Stimulated activated CD8-positive, alpha-beta memory T cell treated with anti-CD3 and anti-CD28 coated beads, Interleukin-4, amount 100 ng/mL, for 48 hours (primary cell): ENCODE measurements around the gene MTX1.
A peak's percentile ranks its signal among the peaks of the same experiment; 100 is the strongest.
"Not testable (repeated sequence)": the region's sequence is repeated elsewhere in the genome, so short reads cannot be mapped to it uniquely, and the experiment has no call there.

Experiments used
- DNase-seq: peaks from one replicate; pipeline ENCODE4 v3.0.0-alpha.2; 2020

MTX1 gene, protein sequence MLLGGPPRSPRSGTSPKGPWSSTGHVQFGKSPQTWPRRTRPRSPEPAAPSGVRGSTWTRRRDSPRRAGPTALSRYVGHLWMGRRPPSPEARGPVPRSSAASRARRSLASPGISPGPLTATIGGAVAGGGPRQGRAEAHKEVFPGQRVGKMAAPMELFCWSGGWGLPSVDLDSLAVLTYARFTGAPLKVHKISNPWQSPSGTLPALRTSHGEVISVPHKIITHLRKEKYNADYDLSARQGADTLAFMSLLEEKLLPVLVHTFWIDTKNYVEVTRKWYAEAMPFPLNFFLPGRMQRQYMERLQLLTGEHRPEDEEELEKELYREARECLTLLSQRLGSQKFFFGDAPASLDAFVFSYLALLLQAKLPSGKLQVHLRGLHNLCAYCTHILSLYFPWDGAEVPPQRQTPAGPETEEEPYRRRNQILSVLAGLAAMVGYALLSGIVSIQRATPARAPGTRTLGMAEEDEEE

DNA sequence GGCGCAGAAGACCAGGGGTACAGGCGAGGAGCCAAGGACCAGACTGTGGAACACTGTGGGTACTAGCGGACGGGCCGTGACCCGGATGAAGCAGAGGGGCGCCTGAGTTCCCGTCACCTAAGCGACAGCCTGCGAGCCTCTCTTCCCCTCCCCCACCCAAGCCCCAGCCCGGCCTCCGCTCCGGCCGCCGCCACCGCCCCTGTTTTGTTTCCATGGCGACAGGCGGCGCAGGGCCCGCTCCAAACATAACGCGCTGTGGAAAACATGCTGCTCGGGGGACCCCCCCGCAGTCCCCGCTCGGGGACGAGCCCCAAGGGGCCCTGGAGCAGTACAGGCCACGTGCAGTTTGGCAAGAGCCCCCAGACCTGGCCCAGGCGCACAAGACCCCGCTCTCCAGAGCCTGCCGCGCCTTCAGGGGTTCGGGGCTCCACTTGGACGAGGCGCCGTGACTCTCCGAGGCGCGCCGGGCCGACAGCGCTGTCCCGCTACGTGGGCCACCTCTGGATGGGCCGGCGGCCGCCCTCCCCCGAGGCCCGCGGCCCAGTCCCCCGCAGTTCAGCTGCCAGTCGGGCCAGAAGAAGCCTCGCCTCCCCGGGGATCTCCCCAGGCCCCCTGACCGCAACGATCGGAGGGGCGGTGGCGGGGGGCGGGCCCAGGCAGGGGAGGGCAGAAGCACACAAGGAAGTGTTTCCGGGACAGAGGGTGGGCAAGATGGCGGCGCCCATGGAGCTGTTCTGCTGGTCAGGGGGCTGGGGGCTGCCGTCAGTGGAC, at the start of gene MTX1:
Gene MTX1 (plus strand): TSS at position 155 of the 771 bp plus-strand sequence. CDS start 110 bp downstream, at position 265.
- peak; percentile 90 for DNase-seq

GRCh38 chr1:155158991-155159390, 49.5 kb upstream of the MTX1 start:
- no peak for DNase-seq

DNA sequence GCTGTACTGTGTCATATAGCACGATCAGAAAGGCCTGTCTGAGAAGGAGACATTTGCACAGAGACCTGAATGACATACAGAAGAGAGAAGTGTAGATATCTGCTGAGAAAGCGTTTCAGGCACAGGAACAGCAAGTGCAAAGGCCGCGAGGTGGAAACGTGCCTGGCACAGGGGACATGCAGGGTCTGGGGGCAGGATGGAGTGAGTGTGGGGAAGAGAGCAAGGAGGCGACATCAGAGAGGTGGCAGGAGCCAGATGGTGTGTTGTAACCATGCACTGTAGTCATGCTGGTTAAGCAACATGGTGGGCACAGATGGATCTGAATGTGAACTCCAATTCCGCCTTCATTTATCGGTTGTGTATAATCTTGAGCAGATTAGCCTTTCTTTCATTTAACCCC, 48.4 kb upstream of the MTX1 start:
- no peak for DNase-seq

GRCh38 chr1:155162631-155163030, 45.9 kb upstream of the MTX1 start:
- not testable (repeated sequence) for DNase-seq

DNA sequence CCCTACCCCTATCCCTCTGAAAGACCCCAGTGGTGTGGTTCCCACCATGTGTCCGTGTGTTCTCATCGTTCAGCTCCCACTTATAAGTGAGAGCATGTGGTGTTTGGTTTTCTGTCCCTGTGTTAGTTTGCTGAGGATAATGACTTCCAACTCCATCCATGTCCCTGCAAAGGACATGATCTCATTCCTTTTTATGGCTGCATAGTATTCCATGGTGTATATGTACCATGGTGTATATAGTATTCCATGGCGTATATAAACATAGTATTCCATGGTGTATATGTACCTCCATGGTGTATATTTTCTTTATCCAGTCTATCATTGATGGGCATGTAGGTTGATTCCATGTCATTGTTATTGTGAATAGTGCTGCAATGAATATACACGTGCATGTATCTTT, 44.7 kb upstream of the MTX1 start:
- not testable (repeated sequence) for DNase-seq

- not testable (repeated sequence) for DNase-seq
Measured at GRCh38 chr1:155164625-155165024, 43.9 kb upstream of the MTX1 start.

DNA sequence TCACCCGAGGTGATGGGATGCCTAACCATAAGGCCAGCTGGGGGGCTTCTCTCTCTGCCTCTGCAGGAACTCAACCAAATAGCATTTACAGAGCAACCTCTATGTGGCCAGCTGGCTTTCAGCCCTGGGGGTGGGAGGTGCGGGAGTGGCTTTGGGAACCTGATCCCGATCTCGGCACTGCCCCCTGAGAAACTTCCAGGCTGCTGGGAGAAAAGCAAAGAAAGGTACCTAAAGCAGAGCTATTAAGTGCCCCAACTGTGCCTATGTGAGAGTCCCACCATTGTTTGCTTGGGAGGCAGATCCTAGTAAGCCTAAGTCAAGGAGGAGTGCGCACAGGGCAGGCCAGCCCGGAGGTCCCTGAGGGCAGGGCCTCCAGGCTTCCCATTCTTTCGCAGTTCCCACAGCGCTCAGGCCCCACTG, 42.4 kb upstream of the MTX1 start:
- DNase-seq = peak; percentile 21

DNA sequence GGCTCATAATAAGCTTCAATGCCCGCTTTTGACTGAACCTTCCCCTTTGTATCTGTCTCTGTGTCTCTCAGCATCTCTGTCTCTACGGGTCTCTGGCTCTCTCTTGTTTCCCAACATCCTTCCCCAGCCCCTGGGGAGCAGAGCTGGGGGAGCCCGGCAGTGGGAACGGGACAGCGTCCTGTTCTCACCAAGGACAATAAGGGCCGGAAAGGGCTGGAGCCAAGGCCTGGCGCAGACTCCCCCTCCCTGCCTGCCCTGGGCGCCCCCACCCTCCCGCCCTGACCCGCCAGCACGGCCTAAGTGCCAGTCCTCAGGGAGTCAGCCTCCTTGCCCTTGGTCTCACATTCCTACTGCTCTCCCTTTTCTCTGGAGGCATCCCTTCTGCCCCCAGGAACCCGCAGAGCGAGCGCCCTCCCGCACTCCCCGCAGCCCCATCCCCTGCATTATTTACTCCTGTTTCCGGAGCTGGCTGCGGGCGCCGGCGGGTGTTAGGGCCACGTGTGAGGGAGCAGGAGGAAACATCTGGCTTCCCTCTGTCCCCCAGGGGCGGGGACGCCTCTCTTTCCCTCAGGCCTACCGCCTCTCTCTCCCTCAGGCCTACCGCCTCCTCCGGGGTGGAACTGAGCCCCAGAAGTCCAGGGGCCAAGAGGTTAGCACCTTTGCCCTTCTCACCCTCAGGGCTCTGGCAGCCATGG, 41.9 kb upstream of the MTX1 start:
- DNase-seq = peak; percentile 20

- DNase-seq = peak; percentile 95
Measured at GRCh38 chr1:155167166-155168104, 41.1 kb upstream of the MTX1 start.

DNA sequence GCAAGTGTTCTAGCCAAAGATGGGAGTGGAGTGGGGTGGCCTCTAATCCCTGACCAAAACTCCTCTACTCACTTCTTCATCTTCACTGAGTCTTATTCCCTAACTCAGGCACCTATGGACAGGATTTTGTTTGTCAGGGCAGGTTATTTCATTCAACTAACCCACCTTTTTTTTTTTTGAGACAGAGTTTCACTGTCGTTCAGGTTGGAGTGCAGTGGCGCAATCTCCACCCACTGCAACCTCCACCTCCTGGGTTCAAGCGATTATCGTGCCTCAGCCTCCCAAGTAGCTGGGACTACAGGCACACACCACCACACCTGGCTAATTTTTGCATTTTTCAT, 40.4 kb upstream of the MTX1 start:
- peak; percentile 13 for DNase-seq

- DNase-seq = no peak
Measured at GRCh38 chr1:155168456-155169210, 39.9 kb upstream of the MTX1 start.

- peak; percentile 18 for DNase-seq
Measured at GRCh38 chr1:155169541-155169940, 39.0 kb upstream of the MTX1 start.

GRCh38 chr1:155170101-155170785, 38.3 kb upstream of the MTX1 start:
- peak; percentile 7 for DNase-seq

- peak; percentile 18 for DNase-seq
Measured at GRCh38 chr1:155170806-155171205, 37.7 kb upstream of the MTX1 start.

DNA sequence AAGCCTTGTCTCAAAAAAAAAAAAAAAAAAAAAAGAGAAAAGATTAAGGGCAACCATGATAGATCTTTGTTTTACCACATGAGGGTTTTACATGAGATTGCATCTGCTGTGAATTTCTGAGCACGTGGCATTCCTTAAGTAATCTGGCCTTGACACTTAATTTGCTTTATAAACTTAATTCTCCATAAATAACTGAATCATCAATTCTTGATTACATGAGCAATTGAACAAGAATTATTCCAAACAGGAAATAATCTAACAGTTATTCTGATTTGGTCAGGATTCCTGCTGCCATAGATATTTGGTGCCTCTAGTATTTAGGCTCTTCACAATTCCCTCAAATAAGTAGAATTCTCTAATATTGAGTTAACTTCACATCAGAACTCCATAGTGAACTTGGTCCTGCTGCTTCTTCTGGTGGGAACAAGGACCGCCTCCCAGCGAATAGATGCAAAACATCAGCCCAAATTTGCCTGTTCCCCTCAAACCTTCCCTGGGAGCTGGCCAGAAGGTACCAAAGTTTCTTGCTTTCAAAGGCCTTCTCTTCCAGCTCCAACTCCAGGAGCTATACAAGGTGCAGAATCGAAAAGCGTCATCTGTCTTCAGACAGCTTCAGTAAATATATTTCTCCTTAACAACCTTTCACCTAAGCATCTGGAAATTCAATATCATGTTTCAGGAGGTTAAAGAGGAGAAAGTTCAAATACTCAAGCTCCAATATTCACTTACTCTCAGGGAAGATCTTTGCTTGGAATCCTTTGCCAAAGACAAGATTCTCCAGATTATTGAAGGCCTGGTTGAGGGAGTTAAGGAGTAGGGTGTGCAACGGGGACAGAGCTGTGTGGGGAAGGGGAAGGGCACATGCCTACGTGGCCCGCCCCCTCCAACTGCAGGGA, 36.4 kb upstream of the MTX1 start:
- DNase-seq = peak; percentile 23

DNA sequence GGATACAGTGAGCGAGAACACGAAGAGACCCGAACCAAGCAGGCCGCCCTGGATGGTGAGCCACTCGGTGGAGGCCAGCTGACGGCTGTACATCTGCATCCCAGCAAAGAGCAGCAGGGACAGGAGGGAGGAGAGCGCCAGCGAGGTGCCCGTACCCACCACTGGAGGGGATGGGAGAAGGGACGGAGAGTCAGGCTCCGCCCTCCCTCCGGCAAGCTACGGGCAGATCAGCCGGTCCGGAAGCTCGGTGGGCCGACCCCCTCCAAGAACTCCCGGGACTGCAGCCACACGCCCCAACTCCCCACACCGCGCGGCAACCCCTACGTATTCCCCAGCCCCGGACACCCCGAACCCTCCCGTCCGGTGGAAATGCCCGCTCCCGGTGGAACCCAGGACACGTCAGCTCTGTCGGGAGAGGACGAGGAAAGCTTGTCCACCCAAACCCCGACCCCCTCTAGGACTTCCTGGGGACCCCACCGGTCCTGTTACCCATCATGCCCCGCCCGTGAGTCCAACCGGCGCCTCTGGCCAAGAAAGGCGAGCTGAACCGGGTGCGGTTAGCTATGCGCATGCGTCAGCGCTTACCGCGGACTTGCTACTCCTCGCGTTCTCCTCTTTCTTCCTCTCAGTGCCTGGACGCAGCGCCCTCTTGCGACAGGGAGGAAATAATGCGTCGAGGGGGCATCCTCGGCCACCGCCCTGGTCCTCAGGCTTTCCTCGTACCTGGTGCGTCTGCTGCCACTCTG, 35.6 kb upstream of the MTX1 start, which contains the start of gene KRTCAP2:
Gene KRTCAP2 (minus strand): TSS at position 573 of the 746 bp plus-strand sequence. CDS start 80 bp downstream, at position 493.
- peak; percentile 97 for DNase-seq

DNA sequence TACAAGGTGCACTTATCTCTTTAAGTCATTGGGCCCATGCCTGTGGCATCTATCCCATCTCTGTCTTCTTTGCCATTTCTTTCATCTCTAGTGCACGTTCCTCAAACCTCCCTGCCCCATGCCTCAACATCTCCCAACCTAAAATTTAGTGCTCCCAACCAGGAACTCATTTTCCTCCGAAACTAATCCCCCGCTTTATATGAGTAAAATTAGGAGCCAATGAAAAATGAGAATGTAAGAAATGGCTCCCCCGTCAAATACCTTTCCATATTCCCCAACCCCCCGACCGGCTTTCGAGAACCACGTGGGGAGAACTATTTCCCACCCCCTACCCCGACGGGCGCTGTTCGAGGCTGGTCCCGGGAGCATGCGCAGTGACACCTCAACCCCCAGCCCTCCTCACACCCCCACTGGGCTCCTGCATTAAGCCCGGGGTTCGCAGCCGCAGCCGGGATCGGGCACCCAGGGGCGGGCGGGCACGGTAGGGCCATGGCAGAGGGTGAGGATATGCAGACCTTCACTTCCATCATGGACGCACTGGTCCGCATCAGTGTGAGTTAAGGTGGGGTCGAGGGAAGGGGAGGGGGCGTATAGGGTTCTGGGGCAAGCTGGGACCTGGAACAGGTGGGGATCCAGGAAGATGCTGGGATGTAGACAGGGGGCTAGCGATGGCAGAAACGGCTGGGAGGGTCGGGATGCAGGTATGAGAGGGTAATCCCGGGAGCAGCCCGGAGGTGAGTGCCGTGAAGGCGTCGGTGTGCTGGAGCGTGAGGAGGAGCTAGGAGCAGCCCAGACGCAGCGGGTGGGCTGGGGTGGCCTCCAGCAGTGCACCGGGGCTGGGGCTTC, 34.8 kb upstream of the MTX1 start, which contains the start of gene TRIM46:
Gene TRIM46 (plus strand): TSS at position 372 of the 846 bp plus-strand sequence. CDS start 118 bp downstream, at position 490.
- peak; percentile 85 for DNase-seq
